ENCODE results near the gene GCG. TPM values are rescaled to one million over a fixed set of nuclear protein-coding genes. Genes with fewer than 3 reads are reported as not detected.

GCG gene
- total RNA-seq, 1 experiment from 2014 or later = 0.24 TPM

- DNase-seq (ENCODE audit: low read depth) = no peak
Measured at GRCh38 chr2:162149940-162150339, 2.1 kb downstream of the GCG start.

- DNase-seq (ENCODE audit: low read depth) = no peak
Measured at GRCh38 chr2:162149466-162149865, 2.6 kb downstream of the GCG start.

GRCh38 chr2:162148956-162149355 is 3.1 kb downstream of the GCG start:
- DNase-seq (ENCODE audit: low read depth) = no peak

GRCh38 chr2:162143969-162144368 is 8.1 kb downstream of the GCG start:
- peak; percentile 22 for DNase-seq (ENCODE audit: low read depth)

GRCh38 chr2:162138310-162138709 is 13.7 kb downstream of the GCG start:
- DNase-seq (ENCODE audit: low read depth) = no peak

GRCh38 chr2:162127422-162127821 is 24.6 kb downstream of the GCG start:
- peak; percentile 46 for DNase-seq (ENCODE audit: low read depth)

- DNase-seq (ENCODE audit: low read depth) = no peak
Measured at GRCh38 chr2:162126527-162126926, 25.5 kb downstream of the GCG start.

GRCh38 chr2:162126111-162126519 is 25.9 kb downstream of the GCG start:
- DNase-seq (ENCODE audit: low read depth) = no peak

GRCh38 chr2:162125138-162125537 is 26.9 kb downstream of the GCG start:
- no peak for DNase-seq (ENCODE audit: low read depth)

- peak; percentile 61 for DNase-seq (ENCODE audit: low read depth)
Measured at GRCh38 chr2:162123806-162124758, 28.0 kb downstream of the GCG start.

- DNase-seq (ENCODE audit: low read depth) = peak; percentile 97
Measured at GRCh38 chr2:162118166-162119031, 33.6 kb downstream of the GCG start.

GRCh38 chr2:162116352-162116751 is 35.7 kb downstream of the GCG start:
- peak; percentile 51 for DNase-seq (ENCODE audit: low read depth)

GRCh38 chr2:162115076-162115475 is 37.0 kb downstream of the GCG start:
- no peak for DNase-seq (ENCODE audit: low read depth)

GRCh38 chr2:162114271-162114670 is 37.8 kb downstream of the GCG start:
- peak; percentile 40 for DNase-seq (ENCODE audit: low read depth)

- peak; percentile 84 for DNase-seq (ENCODE audit: low read depth)
Measured at GRCh38 chr2:162113776-162114168, 38.3 kb downstream of the GCG start.

GRCh38 chr2:162113088-162113775 is 38.8 kb downstream of the GCG start:
- no peak for DNase-seq (ENCODE audit: low read depth)

- DNase-seq (ENCODE audit: low read depth) = no peak
Measured at GRCh38 chr2:162111958-162112850, 39.8 kb downstream of the GCG start.

GRCh38 chr2:162107361-162107901 is 44.6 kb downstream of the GCG start:
- DNase-seq (ENCODE audit: low read depth) = no peak

- no peak for DNase-seq (ENCODE audit: low read depth)
Measured at GRCh38 chr2:162106746-162107145, 45.3 kb downstream of the GCG start.

GRCh38 chr2:162106146-162106551 is 45.9 kb downstream of the GCG start:
- DNase-seq (ENCODE audit: low read depth) = peak; percentile 38
